ENCODE measurements around the gene ZC3H13. TPM values are rescaled to one million over a fixed set of nuclear protein-coding genes. Genes with fewer than 3 reads are reported as not detected.

Gene ZC3H13
- total and polyA plus RNA-seq, 3 donors from 2014 or later, result 10.2 to 43.7 (median 36.8) TPM

- TF ChIP-seq, protein P1, sequence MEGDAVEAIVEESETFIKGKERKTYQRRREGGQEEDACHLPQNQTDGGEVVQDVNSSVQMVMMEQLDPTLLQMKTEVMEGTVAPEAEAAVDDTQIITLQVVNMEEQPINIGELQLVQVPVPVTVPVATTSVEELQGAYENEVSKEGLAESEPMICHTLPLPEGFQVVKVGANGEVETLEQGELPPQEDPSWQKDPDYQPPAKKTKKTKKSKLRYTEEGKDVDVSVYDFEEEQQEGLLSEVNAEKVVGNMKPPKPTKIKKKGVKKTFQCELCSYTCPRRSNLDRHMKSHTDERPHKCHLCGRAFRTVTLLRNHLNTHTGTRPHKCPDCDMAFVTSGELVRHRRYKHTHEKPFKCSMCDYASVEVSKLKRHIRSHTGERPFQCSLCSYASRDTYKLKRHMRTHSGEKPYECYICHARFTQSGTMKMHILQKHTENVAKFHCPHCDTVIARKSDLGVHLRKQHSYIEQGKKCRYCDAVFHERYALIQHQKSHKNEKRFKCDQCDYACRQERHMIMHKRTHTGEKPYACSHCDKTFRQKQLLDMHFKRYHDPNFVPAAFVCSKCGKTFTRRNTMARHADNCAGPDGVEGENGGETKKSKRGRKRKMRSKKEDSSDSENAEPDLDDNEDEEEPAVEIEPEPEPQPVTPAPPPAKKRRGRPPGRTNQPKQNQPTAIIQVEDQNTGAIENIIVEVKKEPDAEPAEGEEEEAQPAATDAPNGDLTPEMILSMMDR (IDR thresholded peaks at IDR 0.05), result no peak
- TF ChIP-seq POLR2A (IDR thresholded peaks at IDR 0.05), result no peak
- Histone ChIP-seq H3K9me3 (no peaks in the 10 kb centered on the region), H3K4me1 (no peaks in the 10 kb centered on the region), H3K4me3 (no peak overlapping the region), H3K27ac (no peak overlapping the region), H3K27me3 (no peaks in the 10 kb centered on the region), H3K36me3 (ENCODE audit: low read depth, missing control alignments) (no peaks in the 10 kb centered on the region)
- DNase-seq, result no peak
- intact Hi-C loops (cut with DNase I; ENCODE audit: low total_unique reads), result no loop called here
- 91 to 92% methylated on average over 5 of the region's 5 CpGs for WGBS, 2 donors
Measured at GRCh38 chr13:46071590-46072249, 19.2 kb upstream of the ZC3H13 start.

- WGBS, 2 donors, result 95% methylated on average over 2 of the region's 2 CpGs
- intact Hi-C loops (cut with DNase I; ENCODE audit: low total_unique reads), result no loop called here
- no peak for TF ChIP-seq POLR2A (IDR thresholded peaks at IDR 0.05)
- TF ChIP-seq, protein P1 (IDR thresholded peaks at IDR 0.05), result no peak
- Histone ChIP-seq H3K4me1 (no peaks in the 10 kb centered on the region), H3K4me3 (no peak overlapping the region), H3K27ac (no peak overlapping the region), H3K36me3 (ENCODE audit: low read depth, missing control alignments) (no peaks in the 10 kb centered on the region), H3K9me3 (no peaks in the 10 kb centered on the region), H3K27me3 (no peaks in the 10 kb centered on the region)
- no peak for DNase-seq
Measured at GRCh38 chr13:46063292-46063691, 10.7 kb upstream of the ZC3H13 start.

- no peak overlapping the region for H3K4me3 ChIP-seq
- DNase-seq, result no peak
- no peaks in the 10 kb centered on the region for H3K27me3 ChIP-seq
- no peak for TF ChIP-seq POLR2A (IDR thresholded peaks at IDR 0.05)
- TF ChIP-seq, protein P1 (IDR thresholded peaks at IDR 0.05), result no peak
- no peaks in the 10 kb centered on the region for H3K9me3 ChIP-seq
- H3K36me3 ChIP-seq (ENCODE audit: low read depth, missing control alignments), result no peaks in the 10 kb centered on the region
- no peaks in the 10 kb centered on the region for H3K4me1 ChIP-seq
- H3K27ac ChIP-seq, result no peak overlapping the region
- intact Hi-C loops (cut with DNase I; ENCODE audit: low total_unique reads), result no loop called here
- 71 to 72% methylated on average over 5 of the region's 5 CpGs for WGBS, 2 donors
Measured at GRCh38 chr13:46062185-46062584, 9.6 kb upstream of the ZC3H13 start.

- intact Hi-C loops (cut with DNase I; ENCODE audit: low total_unique reads), result no loop called here
- no peaks in the 10 kb centered on the region for H3K9me3 ChIP-seq
- TF ChIP-seq POLR2A (IDR thresholded peaks at IDR 0.05), result no peak
- TF ChIP-seq, protein P1 (IDR thresholded peaks at IDR 0.05), result no peak
Measured at GRCh38 chr13:46059405-46059804, 6.9 kb upstream of the ZC3H13 start.

DNA sequence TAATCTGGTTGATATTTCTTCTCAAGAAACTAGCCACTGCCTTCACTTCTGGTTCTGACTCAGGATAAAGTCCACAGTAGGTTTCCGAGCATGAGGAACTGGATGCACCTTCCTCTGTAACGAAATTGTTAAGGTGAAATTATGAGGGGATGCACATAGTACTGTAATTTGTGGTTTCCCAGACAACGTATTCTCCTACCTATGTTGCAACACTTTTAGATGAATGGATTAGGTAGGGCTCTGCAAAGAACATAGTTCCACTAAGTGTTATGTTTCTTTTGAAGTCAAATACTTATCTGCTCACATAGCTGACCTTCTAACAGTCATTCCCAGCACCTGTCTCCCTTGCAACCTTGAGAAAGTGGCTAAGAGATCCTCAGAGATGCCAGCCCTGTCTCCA lies 5.7 kb upstream of the ZC3H13 start:
- Histone ChIP-seq H3K4me1 (peaks cover 4% of the 10 kb centered on the region), H3K27ac (no peak overlapping the region), H3K9me3 (no peaks in the 10 kb centered on the region), H3K27me3 (no peaks in the 10 kb centered on the region), H3K4me3 (no peak overlapping the region), H3K36me3 (ENCODE audit: low read depth, missing control alignments) (no peaks in the 10 kb centered on the region)
- 80 to 83% methylated on average over 3 of the region's 3 CpGs for WGBS, 2 donors
- intact Hi-C loops (cut with DNase I; ENCODE audit: low total_unique reads), result no loop called here
- no peak for TF ChIP-seq POLR2A (IDR thresholded peaks at IDR 0.05)
- TF ChIP-seq, protein P1 (IDR thresholded peaks at IDR 0.05), result no peak
- DNase-seq, result no peak

More at GRCh38 chr13:46059405-46059804, 6.9 kb upstream of the ZC3H13 start:
- H3K27ac ChIP-seq, result no peak overlapping the region
- H3K4me3 ChIP-seq, result no peak overlapping the region
- H3K4me1 ChIP-seq, result no peaks in the 10 kb centered on the region
- no peak for DNase-seq
- no peaks in the 10 kb centered on the region for H3K27me3 ChIP-seq
- H3K36me3 ChIP-seq (ENCODE audit: low read depth, missing control alignments), result no peaks in the 10 kb centered on the region
